GM15510 (cell line): ENCODE data around the gene PKP3.

ENCODE experiments used
- POLR2A ChIP-seq: IDR thresholded peaks from 3 replicates; pipeline ENCODE4 v1.6.1; 2011; ENCODE audit warnings: borderline replicate concordance; ENCODE audit not compliant: insufficient read length; ENCODE audit errors: extremely low read depth

Gene PKP3

GRCh38 chr11:409008-409599, 15.1 kb downstream of the PKP3 start:
- no peak for TF ChIP-seq POLR2A

DNA sequence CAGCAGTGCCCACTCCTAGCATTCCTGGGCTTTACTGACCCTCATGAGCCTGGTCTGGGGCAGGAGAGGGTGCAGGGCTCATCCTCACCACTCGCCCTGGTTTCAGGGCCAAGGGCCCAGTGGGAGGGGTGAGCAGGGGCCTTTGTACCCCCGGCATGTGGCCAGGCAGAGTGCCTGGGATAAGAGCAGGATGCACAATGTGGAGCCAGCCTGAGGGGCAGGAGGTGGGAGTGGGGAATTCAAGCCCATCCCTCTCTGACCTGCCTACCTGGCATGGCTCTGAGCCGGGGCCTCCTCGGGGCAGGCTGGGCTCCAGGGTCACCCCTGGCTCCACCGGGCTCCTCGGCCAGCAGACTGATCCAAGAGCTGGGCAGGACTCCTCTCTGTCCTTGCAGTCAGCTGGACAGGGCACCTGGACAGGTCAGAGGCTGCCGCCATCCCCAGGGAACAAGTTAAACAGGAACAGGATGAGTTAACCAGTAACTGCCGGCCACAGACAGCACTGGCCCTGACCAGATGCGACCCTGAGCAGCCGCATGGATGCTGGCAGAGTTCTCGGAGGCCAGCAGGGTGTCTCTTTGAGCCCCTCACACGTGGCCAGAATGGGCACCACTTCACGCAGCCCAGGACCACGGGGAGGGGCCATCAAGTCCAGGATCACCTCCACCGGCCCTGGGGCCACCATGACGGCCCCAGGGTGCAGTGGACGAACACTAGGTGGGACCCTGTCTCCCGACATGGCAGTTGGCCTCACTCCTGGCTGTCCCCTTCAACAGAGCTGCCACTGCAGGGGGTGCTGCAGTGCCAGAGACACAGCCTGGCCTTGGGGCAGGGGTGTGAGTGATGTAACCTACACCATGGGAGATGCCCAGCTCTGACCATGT, 15.8 kb downstream of the PKP3 start:
- TF ChIP-seq POLR2A, result no peak

DNA sequence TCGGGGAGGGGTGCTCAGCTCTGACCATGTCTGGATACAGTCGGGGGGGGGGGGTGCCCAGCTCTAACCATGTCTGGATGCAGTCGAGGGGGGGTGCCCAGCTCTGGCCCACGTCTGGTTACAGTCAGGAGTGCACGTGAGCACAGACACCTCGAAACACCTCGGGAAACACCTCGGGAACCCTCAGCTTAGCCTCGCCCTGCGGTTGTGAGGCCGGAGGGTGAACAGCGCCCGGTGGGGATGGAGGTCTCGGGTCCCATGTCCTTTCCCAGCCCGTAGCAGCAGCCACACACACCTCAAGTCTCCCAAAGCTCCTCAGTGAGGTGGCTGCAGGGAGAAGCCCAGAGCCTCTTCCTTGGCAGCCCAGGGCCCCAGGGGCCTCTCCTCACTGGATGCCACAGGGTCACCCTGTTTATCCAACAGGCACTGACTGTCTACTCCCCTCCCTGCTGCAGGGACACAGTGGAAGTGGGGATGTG, 18.7 kb downstream of the PKP3 start:
- TF ChIP-seq POLR2A, result no peak

GRCh38 chr11:413120-414081, 19.4 kb downstream of the PKP3 start:
- TF ChIP-seq POLR2A, result no peak

DNA sequence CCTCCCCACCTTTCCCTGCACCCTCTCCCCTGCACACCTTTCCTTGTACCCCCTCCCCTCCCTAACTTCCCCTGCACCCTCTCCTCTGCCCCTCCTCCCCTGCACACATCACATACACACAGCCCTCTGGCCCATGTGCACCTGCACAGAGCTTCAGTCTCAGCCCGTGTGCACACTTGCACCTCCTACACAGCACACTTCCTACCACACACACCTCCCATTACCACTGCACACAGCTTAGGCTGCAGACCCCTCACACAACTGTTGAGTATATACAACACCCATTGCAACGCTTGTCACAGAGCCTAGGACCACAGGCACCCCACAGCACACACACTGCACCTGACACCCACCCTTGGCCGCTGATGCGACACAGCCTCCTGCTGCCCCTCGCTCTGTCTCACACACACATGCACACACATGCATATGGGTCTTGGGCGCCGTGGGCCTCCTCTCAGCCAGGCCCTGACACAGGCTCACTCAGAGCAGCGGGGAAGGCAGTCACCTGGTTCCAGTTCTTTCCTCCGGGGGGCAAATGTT, 20.4 kb downstream of the PKP3 start:
- TF ChIP-seq POLR2A, result no peak

GRCh38 chr11:415640-416041, 21.6 kb downstream of the PKP3 start:
- TF ChIP-seq POLR2A, result no peak

GRCh38 chr11:416051-416756, 22.2 kb downstream of the PKP3 start:
- TF ChIP-seq POLR2A, result no peak

DNA sequence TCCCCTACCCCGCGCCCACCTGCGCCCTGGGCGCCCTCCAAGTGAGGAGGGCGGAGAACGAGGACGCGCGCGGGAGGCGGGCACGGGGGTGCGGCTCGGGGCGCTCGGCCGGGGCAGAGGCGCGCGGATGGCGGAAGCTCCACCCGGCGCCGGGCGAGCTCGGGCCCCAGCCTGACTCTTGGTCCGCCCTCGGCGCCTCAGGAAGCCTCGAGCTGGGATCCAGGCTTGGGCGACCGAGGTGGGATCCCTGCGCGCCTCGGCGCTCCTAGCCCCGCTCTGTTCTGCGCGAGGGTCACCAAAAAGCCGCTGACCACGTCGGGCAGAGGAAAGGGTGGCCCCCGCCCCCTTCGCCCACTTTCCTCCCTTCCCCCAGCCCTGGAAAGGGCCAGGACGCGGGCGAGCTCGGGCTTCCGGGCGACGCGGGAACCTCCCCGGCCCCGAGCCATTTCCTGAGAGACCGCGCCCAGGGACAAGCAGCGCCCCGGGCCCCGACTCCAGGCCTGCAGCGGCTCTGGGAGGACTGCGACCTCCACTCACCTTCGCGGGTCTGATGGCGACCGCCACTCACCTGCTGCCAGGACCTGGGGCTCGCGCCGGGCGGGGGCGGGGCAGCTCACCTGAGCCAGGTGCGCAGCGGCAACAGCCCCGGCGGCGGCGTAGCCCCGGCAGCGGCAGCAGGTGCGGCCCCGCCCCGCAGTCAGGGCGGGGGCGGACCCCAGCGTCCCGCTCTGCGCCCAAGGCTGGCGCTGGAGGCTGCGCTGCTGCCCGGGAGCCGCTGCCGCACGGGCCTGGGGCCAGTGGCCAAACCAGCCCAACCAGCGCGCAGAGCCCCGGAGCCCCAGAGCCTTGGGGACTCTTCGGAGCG, 23.0 kb downstream of the PKP3 start:
- peak; percentile 20 for TF ChIP-seq POLR2A

DNA sequence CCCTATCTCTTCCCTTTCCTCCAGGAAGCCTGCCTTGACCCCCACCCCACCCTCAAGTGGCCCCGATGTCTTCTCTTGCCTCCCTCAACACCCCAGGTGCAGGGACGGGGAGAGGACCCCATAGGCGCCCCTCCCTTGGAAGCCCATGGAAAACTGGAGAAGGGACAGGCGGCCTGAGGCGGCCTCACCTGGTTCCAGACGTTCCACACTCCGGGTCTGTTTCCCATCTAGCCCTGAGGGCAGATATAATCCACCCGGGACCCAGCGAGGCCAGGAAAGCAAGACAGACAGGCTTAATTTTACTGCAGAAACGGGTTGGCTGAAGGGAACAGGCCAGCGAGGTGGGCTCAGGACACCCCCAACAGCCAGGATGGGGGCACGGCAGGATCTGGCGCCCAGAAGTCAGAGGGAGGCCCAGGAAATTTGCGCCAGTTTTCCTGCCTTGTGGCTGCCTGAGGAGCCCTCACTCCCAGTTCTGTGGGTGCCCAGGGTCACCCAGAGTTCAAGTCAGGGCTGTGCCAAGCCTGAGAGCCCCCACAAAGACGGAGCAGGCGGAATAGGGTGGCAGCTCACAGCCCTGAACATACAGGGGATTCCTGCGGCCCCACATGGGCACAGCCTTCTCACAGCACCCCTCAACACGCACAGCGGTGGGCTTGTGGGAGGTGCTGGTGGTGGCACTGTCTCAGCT, 23.8 kb downstream of the PKP3 start:
- no peak for TF ChIP-seq POLR2A

DNA sequence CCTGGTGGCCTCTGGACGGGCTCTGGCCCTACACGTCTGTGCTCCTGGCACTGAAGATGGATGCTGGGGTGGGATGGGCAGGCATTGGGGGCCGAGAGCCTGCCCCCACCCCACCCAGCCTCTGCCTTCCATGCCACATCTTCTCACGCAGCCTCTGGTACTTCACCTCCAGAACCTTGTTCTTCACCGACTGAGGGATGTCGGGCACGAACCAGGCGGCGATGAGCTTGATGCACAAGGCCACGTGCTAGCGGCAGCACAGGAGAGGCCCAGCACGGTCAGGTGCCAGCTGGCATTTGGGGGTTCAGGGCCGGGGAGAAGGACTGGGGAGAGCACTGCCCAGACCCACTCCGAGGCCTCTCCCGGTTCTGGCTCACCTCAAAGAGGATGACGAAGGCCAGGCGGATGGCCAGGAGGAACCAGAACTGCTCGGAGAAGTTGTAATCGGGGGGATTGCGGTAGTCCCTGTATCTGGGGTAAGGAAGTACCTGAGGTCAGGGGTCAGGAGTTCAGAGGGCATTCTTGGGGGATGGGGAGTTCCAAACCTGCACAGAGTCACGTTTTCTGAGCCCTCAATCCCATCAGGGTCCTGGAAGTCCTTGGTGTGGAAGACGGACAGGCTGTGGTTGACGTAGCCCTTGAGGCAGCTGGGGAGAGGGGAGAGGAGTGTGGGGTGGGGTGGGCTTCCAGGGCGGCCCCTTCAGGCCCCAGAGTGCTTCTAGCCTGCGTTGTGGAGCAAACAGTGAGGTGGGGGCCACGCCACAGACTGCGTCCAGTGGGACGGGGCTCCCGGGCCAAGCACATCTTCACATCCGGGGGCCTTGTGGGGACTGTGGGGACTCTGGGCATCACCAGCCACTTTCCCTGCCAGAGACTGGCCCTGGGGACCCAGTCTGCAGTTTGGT, 24.6 kb downstream of the PKP3 start:
- TF ChIP-seq POLR2A, result no peak

DNA sequence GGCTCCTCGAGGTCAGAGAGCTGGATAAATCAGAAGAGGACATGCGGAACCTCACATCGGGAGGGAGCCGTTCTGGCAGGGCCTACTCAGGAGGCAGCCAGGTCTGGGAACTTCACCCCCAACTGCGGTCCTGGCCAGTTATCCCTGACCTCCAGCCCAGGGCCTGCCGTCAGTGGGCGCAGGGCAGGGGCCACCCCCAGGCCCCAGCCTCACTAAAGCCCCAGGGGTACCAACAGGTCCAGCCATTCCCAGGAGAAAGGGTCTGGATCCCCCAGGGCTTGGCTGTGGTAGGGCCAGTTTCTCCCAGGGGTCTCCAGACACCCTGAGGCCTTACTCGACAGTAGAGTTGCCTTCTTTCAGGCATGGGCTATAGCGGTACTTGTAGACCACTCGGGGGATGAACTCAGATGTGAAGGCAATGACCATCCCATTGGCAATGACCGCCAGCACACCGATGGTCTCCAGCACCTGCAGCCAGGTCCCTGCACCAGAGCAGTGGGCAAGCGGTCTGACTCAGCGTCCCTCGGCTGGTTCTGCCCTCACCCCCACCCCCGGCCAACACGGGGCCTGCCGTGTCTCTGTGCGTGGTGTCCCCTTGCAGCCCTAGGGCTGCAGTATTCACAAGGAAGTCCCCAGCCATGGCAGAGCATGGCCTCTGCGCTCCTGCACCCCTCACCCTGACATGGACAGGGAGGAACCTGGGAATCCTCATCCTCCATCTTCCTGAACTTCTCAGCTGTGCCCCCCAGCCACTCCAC, 25.4 kb downstream of the PKP3 start:
- TF ChIP-seq POLR2A, result no peak
